ENCODE measurements around the gene PPP1R9A. TPM values are rescaled to one million over a fixed set of nuclear protein-coding genes. Genes with fewer than 3 reads are reported as not detected.

PPP1R9A gene
- total RNA-seq, 1 donor from 2014 or later, result 57.2 TPM

- no peaks in the 10 kb centered on the region for H3K27me3 Mint-ChIP-seq
- no peak overlapping the region for H3K4me3 Mint-ChIP-seq (ENCODE audit: low read depth)
- no peaks in the 10 kb centered on the region for H3K9me3 Mint-ChIP-seq (ENCODE audit: low read depth)
- TF ChIP-seq CTCF (IDR thresholded peaks at IDR 0.05; ENCODE audit: unreplicated experiment), result no peak
- H3K4me1 Mint-ChIP-seq (ENCODE audit: low read depth), result peaks cover 16% of the 10 kb centered on the region
- peaks cover 31% of the 10 kb centered on the region for H3K36me3 Mint-ChIP-seq (ENCODE audit: insufficient read depth)
- no peak for DNase-seq (ENCODE audit: low spot score, unreplicated experiment)
- H3K27ac Mint-ChIP-seq, result no peak overlapping the region
Measured at GRCh38 chr7:95290166-95290830, 382.9 kb downstream of the PPP1R9A start.

DNA sequence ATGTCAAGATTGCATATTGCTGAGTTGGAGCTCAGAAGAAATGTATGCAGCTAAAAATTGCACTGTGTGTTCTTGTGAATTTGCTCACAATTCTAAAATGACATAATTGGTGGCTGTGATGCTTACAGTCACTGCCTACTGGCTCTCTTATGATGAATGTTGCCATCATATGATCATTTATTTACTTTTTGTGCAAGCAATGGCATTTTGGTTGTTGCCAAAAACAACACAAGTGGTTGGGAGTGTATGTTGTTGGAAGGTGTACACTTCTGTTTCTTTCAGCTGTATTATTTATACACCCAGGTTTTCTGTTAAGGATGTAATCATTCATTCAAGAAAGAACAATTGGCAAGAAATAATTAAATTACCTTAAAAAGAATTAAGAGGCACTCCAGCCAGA lies 388.0 kb downstream of the PPP1R9A start:
- Mint-ChIP-seq H3K27ac (no peak overlapping the region), H3K4me1 (ENCODE audit: low read depth) (no peaks in the 10 kb centered on the region), H3K4me3 (ENCODE audit: low read depth) (no peak overlapping the region), H3K36me3 (ENCODE audit: insufficient read depth) (peaks cover 15% of the 10 kb centered on the region), H3K9me3 (ENCODE audit: low read depth) (no peaks in the 10 kb centered on the region), H3K27me3 (no peaks in the 10 kb centered on the region)
- TF ChIP-seq CTCF (IDR thresholded peaks at IDR 0.05; ENCODE audit: unreplicated experiment), result no peak
- no peak for DNase-seq (ENCODE audit: low spot score, unreplicated experiment)

DNA sequence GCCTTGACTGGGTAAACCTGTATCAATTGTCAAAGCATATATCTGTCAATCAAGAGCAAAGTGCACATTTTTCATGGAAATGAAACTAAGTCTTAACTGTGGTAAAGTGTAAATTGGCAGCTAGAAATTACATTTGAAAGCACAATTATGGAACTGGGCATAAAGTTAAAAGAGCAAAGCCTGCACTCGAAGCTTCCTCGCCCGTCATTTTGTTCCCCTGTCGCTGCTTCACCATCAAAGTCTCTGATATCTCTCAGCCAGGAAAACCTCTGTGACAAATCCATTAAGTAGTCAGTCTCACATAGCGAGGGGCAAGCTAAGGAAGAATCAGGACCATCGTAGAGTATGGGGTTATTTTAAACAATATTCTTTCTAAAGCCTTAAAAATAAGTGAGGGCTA lies 389.1 kb downstream of the PPP1R9A start:
- Mint-ChIP-seq H3K27me3 (no peaks in the 10 kb centered on the region), H3K36me3 (ENCODE audit: insufficient read depth) (peaks cover 11% of the 10 kb centered on the region), H3K27ac (no peak overlapping the region), H3K4me3 (ENCODE audit: low read depth) (no peak overlapping the region), H3K4me1 (ENCODE audit: low read depth) (no peaks in the 10 kb centered on the region), H3K9me3 (ENCODE audit: low read depth) (no peaks in the 10 kb centered on the region)
- no peak for DNase-seq (ENCODE audit: low spot score, unreplicated experiment)
- no peak for TF ChIP-seq CTCF (IDR thresholded peaks at IDR 0.05; ENCODE audit: unreplicated experiment)

GRCh38 chr7:95297041-95297440 lies 389.6 kb downstream of the PPP1R9A start:
- no peaks in the 10 kb centered on the region for H3K27me3 Mint-ChIP-seq
- no peaks in the 10 kb centered on the region for H3K4me1 Mint-ChIP-seq (ENCODE audit: low read depth)
- no peak overlapping the region for H3K4me3 Mint-ChIP-seq (ENCODE audit: low read depth)
- TF ChIP-seq CTCF (IDR thresholded peaks at IDR 0.05; ENCODE audit: unreplicated experiment), result no peak
- no peaks in the 10 kb centered on the region for H3K9me3 Mint-ChIP-seq (ENCODE audit: low read depth)
- H3K27ac Mint-ChIP-seq, result no peak overlapping the region
- DNase-seq (ENCODE audit: low spot score, unreplicated experiment), result no peak
- peaks cover 10% of the 10 kb centered on the region for H3K36me3 Mint-ChIP-seq (ENCODE audit: insufficient read depth)

GRCh38 chr7:95298091-95298490 lies 390.7 kb downstream of the PPP1R9A start:
- H3K27me3 Mint-ChIP-seq, result no peaks in the 10 kb centered on the region
- H3K27ac Mint-ChIP-seq, result no peak overlapping the region
- no peak overlapping the region for H3K4me3 Mint-ChIP-seq (ENCODE audit: low read depth)
- TF ChIP-seq CTCF (IDR thresholded peaks at IDR 0.05; ENCODE audit: unreplicated experiment), result no peak
- peaks cover 9% of the 10 kb centered on the region for H3K36me3 Mint-ChIP-seq (ENCODE audit: insufficient read depth)
- H3K4me1 Mint-ChIP-seq (ENCODE audit: low read depth), result no peaks in the 10 kb centered on the region
- no peaks in the 10 kb centered on the region for H3K9me3 Mint-ChIP-seq (ENCODE audit: low read depth)
- DNase-seq (ENCODE audit: low spot score, unreplicated experiment), result no peak

All from progenitor cell of endocrine pancreas (in vitro differentiated cells).